NK-92 (cell line): ENCODE measurements around the gene GCLM.
"Not testable (repeated sequence)": the region's sequence is repeated elsewhere in the genome, so short reads cannot be mapped to it uniquely, and the experiment has no call there.

Experiments
- DNase-seq: peaks from one replicate; lab custom pipeline; 2025; ENCODE audit not compliant: unreplicated experiment; lab: John Stamatoyannopoulos, UW

Gene GCLM, protein sequence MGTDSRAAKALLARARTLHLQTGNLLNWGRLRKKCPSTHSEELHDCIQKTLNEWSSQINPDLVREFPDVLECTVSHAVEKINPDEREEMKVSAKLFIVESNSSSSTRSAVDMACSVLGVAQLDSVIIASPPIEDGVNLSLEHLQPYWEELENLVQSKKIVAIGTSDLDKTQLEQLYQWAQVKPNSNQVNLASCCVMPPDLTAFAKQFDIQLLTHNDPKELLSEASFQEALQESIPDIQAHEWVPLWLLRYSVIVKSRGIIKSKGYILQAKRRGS

DNA sequence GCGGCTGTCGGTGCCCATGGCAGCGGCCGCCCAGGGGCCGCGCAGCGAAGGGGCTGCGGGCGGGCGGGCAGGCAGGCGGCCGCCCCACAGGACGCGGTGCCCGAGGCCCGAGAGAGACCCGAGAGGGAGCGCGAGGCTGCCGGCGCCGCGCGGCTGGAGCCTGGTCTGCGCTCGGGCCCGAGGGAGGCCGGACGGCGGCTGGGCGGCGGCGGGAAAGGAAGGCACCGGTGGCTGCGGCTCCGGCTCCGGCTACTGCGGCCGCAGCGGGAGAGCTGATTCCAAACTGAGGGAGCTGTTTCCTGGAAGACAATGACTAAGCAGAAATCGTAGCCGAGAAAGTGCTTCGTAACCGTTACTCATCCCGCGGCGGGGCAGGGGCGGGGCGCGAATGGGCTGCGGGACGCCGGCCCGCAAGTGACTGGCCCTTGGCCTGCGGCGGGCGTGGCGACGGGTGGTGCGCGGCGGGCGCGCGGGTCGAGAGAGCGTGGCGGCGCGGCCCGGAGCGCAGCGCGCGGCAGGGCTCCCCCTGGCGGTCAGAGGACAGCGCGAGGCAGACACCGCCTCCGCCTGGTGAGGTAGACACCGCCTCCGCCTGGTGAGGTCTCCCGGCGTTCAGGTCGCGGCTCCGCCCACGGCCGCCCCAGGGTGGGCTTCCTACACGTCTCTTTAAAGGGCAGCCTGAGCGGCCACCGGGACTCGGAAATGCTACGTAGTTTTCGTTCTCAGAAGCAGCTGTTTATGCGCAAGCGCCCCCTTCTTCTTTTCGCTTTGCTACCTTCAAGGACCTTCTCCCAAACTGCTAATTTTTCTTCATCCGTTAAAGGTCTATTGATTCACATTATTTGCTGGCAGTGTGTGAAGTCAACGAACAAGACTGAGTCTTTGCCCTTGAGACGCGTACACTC lies at the start of gene GCLM:
Gene GCLM (minus strand): TSS at position 285 of the 905 bp plus-strand sequence. CDS start 267 bp downstream, at position 18.
- DNase-seq = peak; percentile 23

DNA sequence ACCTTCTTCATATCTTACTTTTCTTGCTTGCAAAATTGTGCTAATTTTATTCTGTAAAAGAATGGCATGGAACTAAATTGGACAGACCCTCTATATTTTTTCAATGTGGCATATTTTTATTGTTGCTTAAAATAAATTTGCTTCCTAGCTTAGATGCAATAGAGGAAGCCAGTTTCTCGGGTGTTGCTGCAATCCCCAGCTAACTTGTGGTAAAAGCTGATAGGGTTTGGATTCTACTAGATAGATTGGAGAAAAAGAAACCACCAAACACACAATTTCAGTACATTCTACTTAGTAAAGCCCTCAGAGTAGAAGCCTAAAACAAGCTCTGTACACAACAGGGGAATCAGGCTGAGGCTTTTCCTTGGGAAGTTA lies 49.5 kb upstream of the GCLM start:
- no peak for DNase-seq

DNA sequence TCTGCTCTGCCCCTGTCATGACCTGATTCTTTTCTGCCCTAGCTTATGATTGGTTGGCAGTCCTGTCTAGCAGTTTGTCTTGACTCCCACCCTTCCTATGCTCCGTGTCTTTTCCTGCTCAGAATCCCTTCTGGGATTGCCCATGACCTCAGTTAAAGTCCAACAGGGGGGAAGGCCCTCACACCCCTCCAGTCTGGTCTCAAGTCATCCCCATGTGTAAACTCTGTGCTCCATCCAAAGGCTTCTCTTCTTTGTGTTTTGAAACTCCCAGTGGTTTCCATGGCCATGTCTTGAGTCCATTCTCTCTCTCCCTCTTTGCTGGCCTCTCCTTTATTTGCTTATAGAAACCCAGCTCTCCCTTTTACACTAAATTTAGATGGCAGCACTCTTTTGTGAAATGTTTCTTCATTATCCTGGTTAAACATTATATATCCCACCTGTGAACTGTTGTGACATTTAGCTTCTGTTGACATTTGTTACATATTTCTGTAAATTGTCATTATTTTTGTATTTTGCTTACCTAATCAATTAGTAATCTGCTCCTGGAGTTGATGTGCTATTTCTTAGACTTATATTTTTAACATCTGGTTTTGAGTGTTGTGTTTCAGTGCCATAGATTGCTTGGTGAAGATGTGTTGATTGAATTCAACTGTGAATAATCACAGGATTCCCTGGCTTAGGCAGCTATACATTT lies 48.9 kb upstream of the GCLM start:
- DNase-seq = no peak

DNA sequence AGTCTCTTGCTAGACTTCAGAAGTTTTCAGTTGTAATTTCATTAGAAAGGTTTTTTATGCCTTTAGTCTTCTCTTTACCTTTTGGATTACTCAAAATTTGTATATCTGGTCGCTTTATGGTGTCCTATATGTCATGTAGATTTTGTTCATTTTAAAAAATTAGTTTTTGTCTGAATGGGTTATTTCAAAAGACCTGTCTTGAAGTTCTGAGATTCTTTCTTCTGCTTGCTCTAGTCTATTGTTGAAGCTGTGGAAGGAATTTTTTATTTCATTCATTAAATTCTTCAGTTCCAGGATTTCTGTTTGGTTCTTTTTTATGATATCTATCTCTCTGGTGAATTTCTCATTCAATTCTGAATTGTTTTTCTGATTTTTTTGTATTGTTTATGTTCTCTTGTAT lies 46.5 kb upstream of the GCLM start:
- no peak for DNase-seq

DNA sequence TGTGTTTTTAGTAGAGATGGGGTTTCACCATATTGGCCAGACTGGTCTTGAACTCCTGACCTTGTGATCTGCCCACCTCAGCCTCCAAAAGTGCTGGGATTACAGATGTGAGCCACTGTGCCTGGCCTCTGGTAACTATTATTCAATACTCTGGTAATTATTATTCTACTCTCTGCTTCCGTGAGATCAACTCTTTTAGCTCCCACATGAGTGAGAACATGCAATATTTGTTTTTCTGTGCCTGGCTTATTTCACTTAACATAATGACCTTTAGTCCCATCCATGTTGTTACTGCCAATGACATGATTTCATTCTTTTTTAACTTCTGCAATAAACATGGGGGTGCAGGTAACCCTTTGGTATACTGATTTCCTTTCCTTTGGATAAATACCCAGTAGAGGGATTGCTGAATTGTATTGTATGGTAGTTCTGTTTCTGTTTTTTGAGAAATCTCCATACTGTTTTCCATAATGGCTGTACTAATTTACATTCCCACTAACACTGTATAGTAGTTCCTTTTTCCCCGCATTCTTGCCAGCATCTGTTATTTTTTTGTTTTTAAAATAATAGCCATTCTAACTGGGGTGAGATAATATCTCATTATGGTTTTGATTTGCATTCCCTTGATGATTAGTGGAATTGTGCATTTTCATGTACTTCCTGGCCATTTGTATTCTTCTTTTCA lies 37.9 kb upstream of the GCLM start:
- DNase-seq = not testable (repeated sequence)

DNA sequence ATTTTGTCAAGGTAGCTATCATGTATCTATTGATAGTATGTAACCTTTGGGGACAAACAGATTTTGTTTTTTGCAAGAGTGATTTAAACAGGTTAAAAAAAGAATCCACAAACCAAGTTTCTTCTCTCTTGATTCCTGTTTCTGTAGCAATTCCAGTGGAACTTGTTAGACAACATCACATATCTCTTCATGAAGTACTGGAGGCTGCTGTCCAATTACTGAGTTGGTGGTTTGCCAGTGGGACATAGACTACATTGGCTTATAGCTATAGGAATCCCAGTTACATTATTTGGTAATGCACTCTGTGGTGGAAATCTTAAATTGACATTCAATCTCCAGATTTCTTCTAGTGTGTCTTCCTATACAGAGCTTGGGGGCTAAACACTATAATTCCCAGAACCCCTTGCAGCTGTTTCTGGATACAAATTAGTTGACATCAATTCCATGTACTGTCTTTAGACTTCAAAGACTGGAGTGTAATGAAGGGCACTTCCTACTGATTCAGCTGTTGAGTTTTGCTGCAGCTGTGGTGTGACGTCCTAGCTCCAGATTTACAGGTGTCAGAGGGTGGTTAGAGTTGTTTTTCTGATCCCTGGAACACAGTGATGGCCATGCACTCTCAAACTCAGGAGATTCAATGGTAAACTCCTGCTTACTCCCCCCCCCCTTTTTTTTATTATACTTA lies 29.4 kb upstream of the GCLM start:
- DNase-seq = no peak

DNA sequence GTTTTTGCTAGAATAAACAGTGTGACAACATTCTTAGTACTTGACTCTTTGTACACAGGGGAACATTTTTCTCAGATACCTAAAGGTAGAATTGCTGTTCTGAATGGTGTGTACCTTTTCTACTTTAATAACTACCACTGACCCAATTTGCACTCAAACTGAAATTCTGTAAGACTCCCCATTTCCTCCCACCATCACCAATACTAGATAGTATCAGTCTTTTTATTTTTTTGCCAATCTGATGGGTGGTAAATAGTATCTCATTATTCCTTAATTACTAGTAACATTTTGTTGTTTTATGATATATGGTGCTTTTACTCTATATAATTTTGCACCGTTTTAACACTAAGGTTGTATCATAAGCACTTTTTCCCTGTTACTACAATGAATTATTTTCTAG lies 28.8 kb upstream of the GCLM start:
- DNase-seq = no peak

DNA sequence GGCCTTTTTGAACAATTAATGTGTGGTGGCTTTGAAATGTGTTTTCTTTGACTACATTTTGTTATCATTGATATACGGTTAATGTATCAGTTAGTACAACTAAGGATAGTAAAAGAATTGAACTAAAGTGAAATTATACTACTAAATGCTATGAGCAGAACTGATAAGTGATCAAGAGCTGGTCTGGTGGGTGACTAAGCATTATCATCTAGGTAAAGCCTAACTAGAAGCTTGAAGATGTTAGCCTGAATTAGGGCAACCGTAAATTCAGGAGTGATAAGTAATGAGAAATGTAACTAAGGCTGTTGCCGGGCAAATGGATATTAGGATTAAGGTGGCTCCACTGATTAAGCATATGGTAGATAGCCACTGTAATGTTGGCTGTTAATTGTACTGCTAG lies 16.0 kb upstream of the GCLM start:
- DNase-seq = no peak

DNA sequence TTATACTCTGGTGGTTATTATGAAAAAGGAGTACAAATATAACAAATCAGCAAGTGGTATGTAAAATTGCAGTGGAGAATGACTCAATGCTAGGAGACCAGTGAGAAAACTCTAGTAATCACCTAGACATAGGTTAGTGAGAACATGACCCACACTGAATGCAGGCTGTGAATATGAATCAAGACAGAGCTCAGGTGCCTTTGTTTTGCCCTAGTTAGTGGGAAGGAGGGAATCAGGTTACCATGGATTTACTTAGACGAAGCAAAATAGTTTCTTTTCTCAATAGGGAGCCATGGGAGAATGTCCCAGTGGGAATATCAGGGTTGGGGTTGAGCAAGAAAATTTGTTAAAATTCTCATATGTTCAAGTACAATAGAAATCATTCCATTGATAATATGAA lies 10.6 kb upstream of the GCLM start:
- no peak for DNase-seq

DNA sequence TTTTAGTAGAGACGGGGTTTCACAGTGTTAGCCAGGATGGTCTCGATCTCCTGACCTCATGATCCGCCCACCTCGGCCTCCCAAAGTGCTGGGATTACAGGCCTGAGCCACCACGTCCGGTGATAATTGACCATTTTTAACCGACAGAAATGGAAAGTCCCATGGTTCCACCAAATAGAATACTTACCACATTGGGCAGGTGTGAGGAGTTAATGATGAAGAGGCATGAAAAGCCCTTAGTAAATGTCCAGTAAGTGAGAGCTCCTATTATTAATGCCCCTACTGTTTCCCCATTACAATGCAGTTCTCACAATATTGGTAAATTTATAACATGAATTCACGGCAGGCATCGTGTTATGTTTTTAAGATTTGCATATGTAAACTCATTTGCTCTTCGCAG lies 8.1 kb upstream of the GCLM start:
- DNase-seq = no peak

DNA sequence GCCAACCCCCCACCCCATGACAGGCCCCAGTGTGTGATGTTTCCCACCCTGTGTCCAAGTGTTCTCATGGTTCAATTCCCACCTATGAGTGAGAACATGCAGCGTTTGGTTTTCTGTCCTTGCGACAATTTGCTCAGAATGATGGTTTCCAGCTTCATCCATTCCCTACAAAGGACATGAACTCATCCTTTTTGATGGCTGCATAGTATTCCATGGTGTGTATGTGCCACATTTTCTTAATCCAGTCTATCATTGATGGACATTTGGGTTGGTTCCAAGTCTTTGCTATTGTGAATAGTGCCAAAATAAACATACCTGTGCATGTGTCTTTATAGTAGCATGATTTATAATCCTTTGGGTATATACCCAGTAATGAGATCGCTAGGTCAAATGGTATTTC lies 1.6 kb upstream of the GCLM start:
- DNase-seq = not testable (repeated sequence)

DNA sequence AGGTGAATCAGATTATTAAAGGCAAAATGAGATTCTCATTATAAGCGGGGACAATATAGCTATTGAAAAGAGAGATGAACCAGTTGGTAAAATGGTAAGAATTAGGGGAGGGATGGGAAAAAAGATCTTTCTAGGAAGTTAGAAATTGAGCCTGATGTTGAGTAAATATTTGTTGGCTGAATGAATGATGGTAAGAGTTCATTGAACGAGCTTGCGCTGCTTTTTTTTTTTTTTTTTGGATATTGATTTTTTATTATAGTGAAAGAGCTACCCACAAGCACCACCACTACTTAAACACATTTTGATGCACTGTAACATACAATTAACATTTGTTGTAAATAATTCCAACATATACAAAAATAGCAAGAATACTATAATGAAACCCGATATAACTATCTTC lies 1.1 kb upstream of the GCLM start:
- DNase-seq = no peak

DNA sequence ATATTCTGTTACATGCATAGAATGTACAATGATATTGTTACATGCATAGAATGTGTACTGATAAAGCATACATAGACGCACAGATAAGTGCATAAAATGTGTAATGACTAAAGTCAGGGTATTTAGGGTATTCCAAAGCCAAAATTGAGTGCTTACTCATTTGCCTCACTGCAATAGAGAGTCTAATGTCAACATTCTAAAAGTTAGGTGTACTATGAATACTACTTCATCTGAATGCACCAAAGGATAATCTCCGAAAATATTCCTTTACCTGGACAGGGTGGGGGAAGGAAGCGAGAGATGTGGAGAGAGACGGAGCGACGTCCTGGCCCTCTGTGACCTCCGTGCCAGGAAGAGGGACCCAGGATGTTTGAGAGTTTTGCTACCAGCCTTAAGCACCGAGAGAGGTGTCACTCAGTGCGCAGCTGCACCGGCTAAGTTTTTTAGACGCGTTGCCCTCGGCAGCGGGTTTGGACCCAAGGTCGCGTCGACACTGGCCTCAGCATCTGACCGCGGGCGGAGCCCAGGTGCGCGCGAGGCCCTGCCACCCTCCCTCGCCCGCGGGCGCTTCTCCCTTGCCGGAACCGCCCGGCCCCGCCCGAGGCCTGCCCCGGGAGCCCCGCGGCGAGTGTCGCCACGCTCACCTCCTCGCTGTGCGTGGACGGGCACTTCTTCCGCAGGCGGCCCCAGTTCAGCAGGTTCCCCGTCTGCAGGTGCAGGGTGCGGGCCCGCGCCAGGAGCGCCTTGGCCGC lies 660 bp downstream of the GCLM start:
- no peak for DNase-seq

DNA sequence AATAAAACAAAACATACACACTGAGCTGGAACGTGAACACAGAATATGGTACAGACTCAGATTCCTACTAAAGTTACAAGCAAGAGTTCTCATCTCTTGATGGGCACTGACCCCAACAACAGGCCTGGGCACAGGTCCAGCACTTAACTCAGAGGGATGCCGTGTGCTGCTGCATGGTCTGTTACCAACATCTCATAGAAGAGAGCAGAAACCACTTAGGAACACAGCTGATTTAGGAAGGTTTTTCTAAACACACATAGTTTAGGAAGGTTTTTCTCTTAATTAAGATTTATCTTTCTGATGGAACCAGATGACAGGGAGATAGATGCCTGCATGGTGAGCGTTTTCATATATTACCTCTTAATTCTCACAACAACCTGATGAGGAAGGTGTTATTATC lies 1.5 kb downstream of the GCLM start:
- no peak for DNase-seq

DNA sequence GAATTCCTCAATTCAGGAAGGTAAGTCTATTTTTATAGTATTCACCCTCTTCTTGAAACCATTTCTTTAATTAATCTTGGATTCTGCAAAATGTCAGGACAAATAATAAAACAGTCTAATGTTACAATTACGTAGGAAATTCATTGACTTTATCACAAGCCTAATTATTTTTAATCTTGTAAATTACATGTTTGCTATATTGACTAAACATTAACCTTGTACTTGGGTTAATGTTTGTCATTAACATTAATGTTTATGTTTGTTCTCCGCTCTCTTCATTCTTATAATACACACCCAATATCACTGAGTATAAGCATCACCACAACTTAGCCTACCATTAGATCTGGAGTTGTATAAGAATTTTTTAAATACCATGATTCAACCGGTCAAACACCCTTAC lies 2.8 kb downstream of the GCLM start:
- no peak for DNase-seq

DNA sequence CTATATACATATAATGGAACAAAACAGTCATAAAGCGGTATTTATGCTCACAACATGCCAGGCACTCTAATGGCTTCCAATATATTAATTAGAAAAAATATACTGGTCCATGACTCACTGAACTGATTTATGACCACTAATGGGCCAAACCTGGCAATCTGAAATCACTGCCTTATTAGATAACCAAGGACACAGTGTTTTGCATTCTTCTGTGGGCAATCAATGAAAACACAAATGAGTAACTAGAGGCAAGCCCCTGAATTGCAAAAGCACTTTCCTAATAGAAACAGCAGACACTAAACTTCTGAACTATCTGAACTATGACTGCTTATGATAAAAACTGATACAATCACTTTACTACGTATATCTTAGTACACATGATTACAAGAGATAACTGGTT lies 3.5 kb downstream of the GCLM start:
- no peak for DNase-seq

DNA sequence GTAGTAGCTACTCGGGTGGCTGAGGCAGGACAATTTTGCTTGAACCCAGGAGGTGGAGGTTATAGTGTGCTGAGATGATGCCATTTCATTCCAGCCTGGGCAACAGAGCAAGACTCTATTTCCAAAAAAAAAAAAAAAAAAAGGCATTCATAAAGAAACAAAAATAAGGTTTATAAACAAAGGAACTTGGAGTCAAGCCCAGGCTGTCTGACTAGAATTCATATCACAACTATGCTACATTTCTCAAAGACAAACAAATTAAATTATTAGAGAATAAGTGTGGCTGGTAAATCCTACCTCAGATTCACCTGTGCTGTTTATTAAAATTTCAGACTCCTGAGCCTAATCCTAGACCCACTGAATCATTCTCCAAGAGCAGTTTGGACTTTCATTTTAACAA lies 4.2 kb downstream of the GCLM start:
- no peak for DNase-seq

DNA sequence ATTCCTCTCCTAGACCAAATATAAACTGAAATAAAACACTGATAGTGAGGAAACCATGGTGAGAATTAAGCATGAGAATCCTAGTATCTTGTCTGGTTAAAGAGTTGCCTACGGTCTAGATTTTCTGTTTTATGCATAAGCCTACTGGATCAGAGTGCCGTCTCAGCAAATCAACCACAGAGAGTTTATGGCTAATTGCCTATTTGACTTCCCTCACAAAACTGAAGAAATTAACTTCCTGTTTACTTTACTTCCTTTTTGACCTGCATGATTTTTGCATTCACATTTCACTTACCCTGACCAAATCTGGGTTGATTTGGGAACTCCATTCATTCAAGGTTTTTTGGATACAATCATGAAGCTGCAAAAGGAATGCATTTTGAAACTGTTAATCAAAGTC lies 5.0 kb downstream of the GCLM start:
- no peak for DNase-seq

DNA sequence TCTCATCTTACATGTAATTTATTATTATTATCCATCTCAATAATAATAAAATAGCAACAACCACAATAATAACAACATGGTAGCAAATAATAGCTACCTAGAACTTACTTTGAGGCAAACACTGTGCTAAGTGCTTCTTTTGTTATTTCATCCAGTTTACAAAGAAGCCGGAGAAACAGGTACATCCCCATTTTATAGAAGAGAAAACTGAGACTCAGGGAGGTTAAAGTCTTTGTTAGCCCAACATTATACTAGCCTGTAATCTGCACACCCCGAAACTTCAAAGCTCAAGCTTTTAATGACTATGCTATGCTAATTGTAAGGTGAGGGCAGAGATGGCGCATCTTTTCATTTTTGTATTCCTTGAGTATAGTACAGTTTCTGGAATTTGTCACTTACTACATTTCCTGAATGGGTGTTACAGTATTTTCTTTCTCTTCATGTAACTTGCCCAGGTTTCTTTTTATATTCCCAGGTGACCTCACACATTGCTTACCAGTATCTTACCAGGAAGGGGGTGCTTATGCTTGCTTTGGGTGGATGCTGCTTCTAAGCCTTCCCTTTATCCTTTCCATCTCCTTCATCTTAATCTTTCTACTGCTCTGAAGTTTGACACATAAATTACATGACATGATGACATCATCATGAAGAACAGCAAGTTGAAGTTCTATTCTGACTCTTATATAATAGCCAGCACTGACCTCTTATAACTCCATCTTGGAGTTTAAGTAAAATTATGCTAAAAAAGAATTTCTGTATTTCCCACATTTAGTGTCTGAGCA lies 8.3 kb downstream of the GCLM start:
- no peak for DNase-seq
